ENCODE results near the gene ZBTB20.

Gene ZBTB20

GRCh38 chr3:114308830-114309229 lies 838.3 kb downstream of the ZBTB20 start:
- peak; percentile 62 for DNase-seq

GRCh38 chr3:114308377-114308776 lies 838.7 kb downstream of the ZBTB20 start:
- DNase-seq, result no peak

GRCh38 chr3:114307832-114308231 lies 839.3 kb downstream of the ZBTB20 start:
- DNase-seq, result no peak

GRCh38 chr3:114307222-114307830 lies 839.8 kb downstream of the ZBTB20 start:
- peak; percentile 46 for DNase-seq

DNA sequence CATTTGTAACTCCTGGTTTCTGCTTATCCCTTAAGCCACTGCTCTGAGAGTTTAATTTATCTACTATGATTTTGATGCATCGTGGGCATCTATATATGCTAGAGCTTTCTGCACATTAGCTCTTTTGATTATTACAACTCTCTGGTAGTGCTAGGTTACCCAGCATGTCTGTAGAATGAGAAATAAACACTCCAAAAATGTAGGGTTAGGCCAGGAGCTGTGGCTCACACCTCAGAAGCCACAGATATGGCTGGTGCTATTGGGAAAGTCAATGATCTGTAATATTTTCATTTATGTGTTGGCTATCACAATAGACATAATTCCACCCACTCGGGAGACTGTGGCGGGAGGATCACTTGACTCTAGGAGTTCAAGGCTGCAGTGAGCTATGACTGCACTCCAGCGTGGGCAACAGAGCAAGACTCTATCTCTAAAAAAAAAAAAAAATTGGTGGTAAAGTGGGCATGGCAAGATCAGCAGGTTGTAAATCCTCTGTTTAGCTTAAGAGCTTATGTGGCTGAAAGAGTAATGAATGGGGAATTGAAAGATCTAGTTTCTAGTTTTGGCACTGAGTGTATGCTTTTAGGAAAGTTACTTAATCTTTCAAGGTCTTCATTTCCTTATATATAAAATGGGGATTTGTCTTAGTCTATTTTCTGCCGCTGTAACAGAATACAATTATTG lies 847.0 kb downstream of the ZBTB20 start:
- no peak for DNase-seq

GRCh38 chr3:114299421-114299820 lies 847.7 kb downstream of the ZBTB20 start:
- no peak for DNase-seq

GRCh38 chr3:114295946-114296345 lies 851.1 kb downstream of the ZBTB20 start:
- DNase-seq, result no peak

DNA sequence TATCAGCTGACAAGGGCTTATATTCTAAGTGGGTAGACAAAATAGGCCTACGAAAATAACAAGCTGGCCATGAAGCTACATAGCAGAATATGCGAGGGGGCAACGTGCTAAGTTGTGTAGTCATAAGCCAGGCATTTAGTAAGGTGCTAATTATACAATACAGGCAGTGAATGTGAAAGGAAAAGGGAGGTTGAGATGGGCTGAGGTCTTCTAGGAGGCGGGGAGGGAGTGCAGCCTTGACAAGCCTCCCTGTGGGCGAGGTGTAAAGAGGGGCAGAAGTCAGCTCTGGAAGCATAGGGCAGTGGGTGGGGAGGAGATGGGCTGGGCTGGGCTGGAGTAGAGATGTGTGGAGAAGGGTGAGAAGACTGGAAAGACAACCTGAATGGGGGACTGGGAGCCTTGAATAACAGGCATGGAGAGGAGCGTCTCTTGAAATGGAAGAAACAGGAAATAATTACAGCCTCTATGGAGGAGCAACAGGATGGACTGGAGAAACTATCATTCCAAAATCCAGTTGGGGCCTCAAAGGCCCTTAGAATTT lies 852.1 kb downstream of the ZBTB20 start:
- DNase-seq, result no peak

DNA sequence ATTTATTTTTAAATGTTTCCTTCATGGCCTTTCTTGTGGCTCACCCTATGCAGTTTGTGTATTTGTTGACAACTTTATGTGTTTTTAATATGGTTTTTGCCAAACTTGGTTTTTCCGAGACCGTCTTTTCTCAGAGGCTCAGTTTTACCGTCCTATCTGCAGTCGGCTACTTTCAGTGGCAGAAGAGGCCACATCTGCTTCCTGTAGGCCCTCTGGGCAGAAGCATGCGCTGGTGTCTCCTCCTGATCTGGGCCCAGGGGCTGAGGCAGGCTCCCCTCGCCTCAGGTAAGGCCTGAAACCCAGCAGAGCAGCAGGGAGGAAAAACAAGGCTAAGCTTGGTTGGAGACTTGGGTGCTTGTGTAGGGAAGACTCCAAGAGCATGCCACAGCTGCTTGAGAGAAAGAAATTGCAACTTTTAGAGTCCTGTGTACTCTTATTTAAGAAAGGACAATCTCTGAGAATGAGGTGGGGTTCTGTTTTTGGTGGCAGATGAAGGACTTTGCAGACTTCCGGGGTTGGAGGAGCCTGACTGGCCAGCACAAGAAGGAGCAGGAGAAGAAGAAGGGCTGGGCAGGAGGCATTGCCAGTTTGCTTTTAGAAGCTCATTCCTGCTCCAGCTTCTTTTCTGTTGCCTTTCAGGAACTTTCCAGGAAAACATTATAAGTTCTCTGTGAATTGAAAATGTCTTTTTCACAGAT lies 853.1 kb downstream of the ZBTB20 start, which contains the start of gene TIGIT:
TSS of gene TIGIT (plus strand) at position 191 of the 698 bp plus-strand sequence. CDS start at position 225, 34 bp downstream.
- DNase-seq, result no peak

DNA sequence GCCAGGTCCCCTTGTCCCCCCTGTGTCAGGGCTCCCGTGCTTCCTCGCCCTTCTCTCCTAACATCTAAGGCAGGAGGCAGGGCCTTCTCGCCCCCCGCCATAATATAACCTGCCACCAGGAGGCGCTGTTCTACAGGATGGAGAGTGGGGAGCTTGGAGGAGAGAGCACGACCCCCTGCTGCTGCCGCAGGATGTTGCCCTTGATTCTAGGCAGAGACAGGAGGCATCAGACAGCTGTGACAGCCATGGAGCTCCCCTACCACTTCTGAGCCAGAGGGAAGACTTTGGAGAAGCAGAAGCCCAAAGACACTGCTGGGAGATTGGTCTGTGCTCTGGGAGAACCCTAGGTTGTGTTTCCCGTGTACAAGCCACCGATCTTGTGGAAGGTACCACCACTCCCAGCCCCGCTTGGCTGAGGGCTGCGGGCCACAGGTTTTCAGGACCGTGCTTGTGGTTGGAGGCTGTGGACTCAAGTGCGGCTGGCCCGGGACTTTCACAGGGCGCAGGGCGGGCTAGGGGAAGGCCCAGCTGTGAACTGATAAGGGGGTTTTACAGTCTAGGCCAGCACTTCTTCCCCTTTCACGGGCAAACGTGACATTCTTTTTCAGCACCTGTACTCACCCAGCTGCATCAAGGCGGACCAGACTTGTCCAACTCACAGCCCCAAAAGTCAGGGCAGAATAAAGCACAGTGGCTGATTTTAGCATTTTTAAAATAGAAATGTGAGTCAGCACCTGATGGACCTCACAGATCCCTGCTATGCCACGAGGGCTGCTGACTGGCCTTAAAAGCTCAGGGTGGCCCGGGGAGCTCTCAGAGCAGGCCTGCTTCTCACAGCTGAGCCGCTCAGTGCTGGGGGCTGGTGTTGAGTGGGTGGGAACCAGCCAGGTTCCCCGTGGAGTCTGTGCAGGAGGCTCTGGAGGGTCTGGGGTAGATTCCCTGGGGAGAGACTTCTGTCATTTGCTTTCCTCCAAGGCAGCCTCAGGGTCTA lies 855.9 kb downstream of the ZBTB20 start:
- peak; percentile 91 for DNase-seq

GRCh38 chr3:114286266-114286665 lies 860.8 kb downstream of the ZBTB20 start:
- no peak for DNase-seq

- no peak for DNase-seq
Measured at GRCh38 chr3:114285648-114286230, 861.3 kb downstream of the ZBTB20 start.

GRCh38 chr3:114284644-114285043 lies 862.4 kb downstream of the ZBTB20 start:
- no peak for DNase-seq

Measured in stimulated activated CD4-positive, alpha-beta T cell treated with anti-CD3 and anti-CD28 coated beads, Interleukin-1b, Interleukin-23, amount 100 ng/mL, for 48 hours (primary cell).